ENCODE data around the gene CACNG5.

Gene CACNG5

DNA sequence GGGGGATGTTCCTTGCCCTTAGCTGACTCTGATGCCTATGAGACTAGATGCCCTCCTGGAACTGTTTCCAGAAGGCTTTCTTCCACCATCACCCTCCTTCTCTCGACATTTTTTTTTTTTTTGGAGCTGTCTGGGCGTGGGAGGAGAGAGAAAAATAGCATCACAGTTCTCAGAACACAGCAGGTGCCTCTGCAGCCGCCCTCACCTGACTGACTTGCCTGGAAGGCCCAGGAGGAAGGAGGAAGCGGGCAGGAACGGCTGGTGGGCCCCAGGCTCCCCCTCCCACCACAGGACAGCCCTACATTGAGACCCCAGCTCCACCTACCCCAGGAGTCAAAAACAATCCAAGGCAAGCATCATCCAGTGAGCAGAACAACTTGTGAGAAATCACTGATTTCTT lies 20.3 kb upstream of the CACNG5 start:
- DNase-seq: no peak
- in situ Hi-C loops (cut with HindIII; ENCODE audit: low pct_ligation_motif_present, low pct_unique_long_range_greater_than_20kb, low sequenced_read_pairs): no loop called here

DNA sequence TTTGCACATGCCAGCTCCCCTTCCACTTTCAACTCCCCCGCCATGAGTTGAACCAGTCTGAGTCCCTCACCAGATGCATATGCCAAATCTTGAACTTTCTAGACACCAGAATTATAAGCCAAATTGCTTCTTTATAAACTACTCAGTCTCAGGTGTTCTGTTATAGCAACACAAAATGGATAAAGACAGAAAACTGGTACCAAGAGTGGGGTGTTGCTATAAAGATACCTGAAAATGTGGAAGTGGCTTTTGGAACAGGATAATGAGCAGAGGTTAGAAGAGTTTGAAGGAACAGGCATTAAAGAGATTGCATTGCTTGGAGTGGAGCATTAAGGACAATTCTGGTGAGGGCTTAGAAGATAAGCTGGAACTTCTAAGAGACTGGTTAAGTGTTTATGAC lies 17.2 kb upstream of the CACNG5 start:
- in situ Hi-C loops (cut with HindIII; ENCODE audit: low pct_ligation_motif_present, low pct_unique_long_range_greater_than_20kb, low sequenced_read_pairs): no loop called here
- DNase-seq: no peak

DNA sequence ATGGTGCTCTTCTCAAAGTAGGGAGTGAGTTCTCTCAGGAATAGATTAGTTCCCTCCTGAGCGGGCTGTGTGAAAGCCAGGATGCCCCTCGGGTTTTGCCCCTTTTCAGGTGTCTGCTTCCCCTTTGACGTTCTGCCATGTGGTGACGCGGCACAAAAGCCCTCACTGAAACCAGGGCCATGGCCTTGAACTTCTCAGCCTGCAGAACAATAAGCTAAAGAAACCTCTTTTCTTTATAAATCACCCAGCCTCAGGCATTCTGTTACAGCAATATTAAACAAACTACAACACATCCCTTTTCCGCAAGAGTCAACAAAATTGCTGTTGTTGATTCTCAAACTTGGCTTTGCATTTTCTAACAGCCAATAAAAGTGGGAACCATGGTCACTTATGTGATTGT lies 15.5 kb upstream of the CACNG5 start:
- no peak for DNase-seq
- in situ Hi-C loops (cut with HindIII; ENCODE audit: low pct_ligation_motif_present, low pct_unique_long_range_greater_than_20kb, low sequenced_read_pairs): no loop called here

DNA sequence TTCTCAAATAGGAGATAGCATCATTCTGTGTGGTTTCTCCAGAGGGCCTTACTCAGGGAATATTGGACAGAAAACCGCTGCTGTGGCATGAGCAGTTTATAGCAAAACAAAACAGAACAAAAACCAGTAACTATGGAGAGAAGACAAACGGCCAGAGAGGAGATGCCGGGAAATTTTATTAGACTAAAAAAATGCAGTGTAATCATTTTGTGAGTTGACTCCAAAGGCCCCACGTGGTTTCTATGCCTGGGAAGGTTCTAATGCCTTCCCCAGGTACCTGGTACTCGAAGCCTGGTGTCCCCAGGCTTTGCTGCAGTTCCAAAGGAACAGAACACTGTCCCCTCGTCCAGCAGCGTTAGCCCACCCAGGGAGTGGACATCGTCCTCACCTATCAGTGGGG lies 12.9 kb upstream of the CACNG5 start:
- in situ Hi-C loops (cut with HindIII; ENCODE audit: low pct_ligation_motif_present, low pct_unique_long_range_greater_than_20kb, low sequenced_read_pairs): no loop called here
- no peak for DNase-seq

DNA sequence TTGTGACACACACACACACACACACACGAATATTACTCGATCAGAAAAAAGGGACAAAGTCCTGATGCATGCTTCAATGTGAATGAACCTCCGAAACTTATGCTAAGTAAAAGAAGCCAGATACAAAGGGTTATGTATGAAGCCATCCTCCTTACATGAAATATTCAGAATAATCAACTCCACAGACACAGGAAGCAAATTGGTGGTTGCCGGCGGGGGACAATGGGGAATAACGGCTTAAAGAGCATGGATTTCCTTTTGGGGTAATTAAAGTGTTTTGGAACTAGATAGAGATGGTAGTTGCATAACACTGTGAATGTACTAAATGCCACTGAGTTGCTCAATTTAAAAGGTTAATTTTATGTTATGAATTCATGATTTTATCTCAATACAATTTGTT lies 8.1 kb upstream of the CACNG5 start:
- DNase-seq: no peak
- in situ Hi-C loops (cut with HindIII; ENCODE audit: low pct_ligation_motif_present, low pct_unique_long_range_greater_than_20kb, low sequenced_read_pairs): no loop called here

DNA sequence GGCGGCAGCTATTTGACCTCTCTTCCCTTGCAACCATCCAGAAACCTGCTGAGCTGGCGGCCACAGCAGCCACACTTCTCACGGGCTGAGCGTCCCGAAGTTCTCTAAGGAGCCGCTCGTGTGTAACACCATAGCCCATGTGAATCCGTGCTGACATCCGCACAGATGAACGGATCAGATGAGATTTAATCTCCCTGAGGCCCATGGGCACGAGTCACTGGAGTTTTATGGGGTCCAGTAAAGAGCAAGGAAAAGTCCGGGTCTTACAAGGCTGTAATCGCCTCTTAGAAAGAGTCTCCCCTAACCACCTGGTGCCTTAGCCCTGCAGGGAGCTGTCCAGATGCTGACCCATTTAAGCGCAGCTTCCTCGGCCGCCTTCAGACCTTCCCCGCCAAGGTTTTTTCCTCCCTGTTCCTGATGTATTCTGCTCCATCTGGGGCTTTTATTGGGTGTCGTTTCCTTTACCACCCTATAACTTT lies 5.5 kb upstream of the CACNG5 start:
- peak; percentile 64 for DNase-seq
- in situ Hi-C loops (cut with HindIII; ENCODE audit: low pct_ligation_motif_present, low pct_unique_long_range_greater_than_20kb, low sequenced_read_pairs): no loop called here

DNA sequence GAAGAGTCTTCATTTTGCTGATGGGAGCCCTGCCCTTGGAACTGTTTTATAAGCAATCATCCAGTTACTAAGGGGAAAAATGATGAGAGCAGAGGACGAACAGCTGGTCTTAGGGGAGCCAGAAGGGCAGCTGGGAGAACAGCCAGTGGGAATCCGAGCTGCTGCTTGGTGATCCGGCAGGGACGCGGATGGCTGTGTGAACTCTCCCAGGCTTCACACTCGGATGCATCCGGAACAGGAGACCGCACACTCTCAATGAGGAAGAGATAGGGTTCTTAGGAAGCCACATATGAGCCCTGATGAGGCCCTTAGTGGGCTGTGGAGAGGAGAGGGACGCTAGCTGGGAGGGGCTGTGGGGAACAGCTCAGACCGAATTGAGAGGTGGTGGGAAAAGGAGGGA lies 5.0 kb upstream of the CACNG5 start:
- in situ Hi-C loops (cut with HindIII; ENCODE audit: low pct_ligation_motif_present, low pct_unique_long_range_greater_than_20kb, low sequenced_read_pairs): no loop called here
- no peak for DNase-seq

DNA sequence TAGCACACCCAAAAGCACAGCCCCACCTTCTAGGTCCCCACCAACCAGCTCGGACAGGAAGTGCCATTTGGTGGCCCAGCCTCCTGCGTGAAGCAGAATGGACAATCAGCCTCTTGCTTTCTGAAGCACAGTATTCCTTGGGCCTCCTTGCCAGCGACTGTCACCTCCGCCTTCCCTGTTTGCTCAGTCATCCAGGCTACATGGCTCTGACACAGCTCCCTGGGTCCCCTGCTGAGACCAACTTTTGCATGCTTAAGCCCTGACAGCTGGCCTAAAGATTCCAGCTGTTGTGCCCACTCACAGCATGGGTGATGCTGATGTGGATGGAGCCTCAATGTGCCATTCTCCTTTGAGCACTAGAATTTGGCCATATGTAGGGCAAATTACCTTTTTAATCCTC lies 4.5 kb upstream of the CACNG5 start:
- in situ Hi-C loops (cut with HindIII; ENCODE audit: low pct_ligation_motif_present, low pct_unique_long_range_greater_than_20kb, low sequenced_read_pairs): no loop called here

DNA sequence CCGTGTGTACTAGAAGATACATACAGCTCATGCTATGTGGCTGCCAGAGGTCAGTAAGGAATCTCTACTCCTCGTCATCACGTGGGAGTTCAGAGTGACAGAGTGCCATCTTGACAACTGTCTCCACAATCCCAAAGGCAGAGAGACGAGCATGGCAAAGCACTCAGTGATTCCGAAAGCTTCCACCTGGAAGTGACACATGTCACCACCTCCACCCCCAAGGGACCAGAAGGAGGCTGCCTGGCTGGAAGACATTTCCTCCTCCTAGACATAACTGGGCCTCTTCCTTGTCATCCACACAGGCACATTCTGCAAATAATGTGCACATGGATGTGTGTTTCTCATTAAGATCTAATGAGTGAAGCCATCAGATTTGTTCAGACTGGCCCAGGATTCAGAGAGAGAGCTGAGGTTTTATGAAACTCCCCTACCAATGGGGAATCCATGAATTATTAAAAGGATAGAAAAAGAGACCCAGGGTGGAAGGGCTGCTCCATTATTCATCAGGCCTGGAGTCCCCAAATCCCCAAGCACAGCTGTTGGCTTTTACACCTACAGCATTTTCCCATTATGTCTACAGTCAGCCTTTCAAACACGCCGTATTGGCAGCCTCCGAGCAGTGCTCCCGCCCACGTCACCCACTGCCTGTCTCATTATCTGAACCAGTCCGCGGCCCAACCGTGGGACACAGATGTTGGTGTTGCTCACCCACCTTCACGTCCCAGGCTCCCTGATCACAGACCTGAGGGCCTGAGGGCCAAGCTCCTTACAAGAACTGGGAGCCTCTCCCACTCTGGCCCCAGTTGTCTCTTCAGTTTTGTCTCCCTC lies 3.3 kb upstream of the CACNG5 start:
- in situ Hi-C loops (cut with HindIII; ENCODE audit: low pct_ligation_motif_present, low pct_unique_long_range_greater_than_20kb, low sequenced_read_pairs): no loop called here
- DNase-seq: no peak

More for the DNA sequence above, 4.5 kb upstream of the CACNG5 start:
- DNase-seq: no peak

DNA sequence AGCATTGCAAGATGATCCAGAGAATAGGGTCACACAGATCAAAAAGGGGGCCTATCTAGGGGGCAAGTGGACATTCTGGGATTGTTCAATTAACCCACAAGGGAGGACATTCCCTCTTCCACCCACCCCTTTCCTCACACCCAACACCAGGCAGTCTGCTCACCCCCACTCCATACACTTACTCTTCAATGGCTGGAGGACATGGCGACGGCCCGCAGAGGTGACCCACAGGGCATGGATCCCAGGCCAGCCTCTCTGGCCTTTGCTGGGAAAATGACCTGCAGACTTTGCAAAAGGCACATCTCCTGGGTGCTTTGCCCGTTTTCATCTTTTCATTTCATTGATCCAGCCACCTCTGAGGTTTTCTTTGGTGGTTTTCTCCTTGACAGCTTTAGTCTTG lies 1.7 kb upstream of the CACNG5 start:
- in situ Hi-C loops (cut with HindIII; ENCODE audit: low pct_ligation_motif_present, low pct_unique_long_range_greater_than_20kb, low sequenced_read_pairs): no loop called here
- DNase-seq: no peak

DNA sequence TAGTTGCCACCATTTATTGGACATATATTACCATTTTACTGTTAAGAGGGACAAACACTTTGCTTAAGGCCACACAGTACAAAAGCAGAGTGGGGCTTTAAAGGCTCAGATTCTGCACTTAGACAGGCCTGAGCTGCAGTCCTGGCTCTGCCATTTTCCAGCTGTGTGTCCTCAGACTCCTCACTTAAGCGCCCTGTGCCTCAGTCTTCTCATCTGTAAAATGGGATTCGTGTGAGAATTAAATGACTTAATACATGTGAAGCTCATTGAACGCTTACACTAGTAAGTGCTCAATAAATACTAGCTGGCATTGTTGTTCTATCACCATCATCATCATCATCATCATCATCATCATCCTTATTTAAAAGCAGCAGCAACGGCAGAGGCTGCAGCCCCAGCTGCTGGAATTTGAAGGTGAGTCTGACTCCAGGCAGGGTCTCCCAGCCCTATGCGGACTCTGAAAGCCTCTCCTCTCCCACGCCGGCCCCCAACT lies 445 bp upstream of the CACNG5 start:
- DNase-seq: no peak

DNA sequence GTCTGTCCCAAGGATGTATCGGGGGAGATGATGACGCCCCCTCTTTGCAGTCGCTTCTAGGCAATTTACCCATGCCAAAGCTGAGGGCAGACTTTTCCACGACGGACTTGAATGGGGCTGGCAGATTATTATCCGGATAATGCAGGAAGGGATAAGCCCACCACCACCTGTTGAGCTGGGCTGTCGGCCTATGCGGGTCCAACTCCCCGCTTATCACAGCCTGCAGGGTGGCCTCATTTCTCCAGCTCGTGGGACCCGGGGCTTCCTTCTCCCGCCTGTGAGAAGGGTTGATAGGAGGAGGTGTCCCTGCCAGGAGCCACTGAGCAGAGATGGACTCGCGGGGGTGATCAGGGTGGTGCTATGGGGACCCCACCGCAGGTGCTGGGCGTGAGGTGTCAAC lies 559 bp downstream of the CACNG5 start:
- DNase-seq: no peak
- in situ Hi-C loops (cut with HindIII; ENCODE audit: low pct_ligation_motif_present, low pct_unique_long_range_greater_than_20kb, low sequenced_read_pairs): no loop called here

More for the DNA sequence above, 445 bp upstream of the CACNG5 start:
- in situ Hi-C loops (cut with HindIII; ENCODE audit: low pct_ligation_motif_present, low pct_unique_long_range_greater_than_20kb, low sequenced_read_pairs): no loop called here

DNA sequence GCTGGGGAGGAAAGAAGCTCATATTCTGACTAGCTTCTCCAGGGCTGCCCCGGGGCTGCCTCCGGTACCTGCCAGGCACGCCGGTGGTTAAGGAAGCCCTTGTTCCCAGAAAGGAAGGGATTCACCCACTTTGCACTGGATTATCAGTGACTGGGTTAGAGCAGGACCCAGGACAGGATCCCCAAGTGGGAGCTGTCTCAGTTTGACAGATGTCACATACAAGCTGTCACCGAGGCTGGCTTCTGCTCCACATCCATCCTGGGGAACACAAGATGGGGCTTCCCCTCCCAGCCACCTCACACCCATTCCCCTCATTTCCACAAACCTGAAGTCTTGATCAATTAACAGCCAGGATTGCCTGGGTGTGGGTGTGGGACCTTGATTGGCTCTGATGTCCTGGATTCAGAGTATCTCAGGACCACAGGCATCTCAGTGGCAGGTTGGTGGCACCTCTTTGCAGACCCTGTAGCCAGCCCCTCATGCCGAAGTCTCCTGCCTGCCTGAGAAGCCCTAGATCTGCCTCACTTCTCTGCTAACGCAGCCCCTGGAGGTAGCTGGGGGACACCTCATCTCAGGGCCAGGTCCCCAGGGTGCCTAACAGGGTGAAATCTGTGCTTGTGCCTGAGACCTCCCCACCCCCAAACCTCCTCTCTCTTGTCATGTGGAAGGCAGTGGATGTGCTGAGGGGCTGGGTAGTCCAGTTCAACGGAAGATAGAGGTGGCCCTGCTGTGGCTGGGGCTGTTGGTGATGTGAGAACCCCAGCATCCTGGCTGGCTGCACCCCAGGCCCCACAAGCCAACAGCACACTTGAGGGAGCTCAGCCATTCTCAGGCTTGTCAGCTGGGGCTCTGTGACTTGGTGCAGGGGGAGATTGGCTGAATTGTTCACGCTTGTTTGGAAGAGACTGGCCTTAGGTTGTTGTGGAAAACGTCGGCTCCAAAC lies 1.4 kb downstream of the CACNG5 start:
- no peak for DNase-seq
- in situ Hi-C loops (cut with HindIII; ENCODE audit: low pct_ligation_motif_present, low pct_unique_long_range_greater_than_20kb, low sequenced_read_pairs): no loop called here

DNA sequence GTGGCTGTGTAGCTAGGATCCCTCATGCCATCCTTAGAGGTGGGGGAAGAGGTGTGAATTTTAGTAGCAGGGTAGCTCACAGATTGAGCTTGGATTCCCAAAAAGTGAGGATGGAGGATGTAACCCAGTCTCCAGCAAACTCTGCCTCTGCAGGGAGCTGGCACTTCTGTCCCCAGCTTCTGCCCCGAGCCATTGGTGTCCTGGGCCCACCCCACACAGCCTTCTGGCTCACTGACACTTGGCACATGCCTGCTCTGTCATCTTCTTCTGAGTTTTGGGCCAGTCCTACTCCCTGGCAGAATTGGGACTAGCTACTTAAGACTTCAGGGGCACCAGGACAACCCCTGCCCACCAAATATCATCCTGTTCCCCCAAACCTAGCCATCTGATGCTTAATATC lies 2.3 kb downstream of the CACNG5 start:
- in situ Hi-C loops (cut with HindIII; ENCODE audit: low pct_ligation_motif_present, low pct_unique_long_range_greater_than_20kb, low sequenced_read_pairs): no loop called here
- no peak for DNase-seq

DNA sequence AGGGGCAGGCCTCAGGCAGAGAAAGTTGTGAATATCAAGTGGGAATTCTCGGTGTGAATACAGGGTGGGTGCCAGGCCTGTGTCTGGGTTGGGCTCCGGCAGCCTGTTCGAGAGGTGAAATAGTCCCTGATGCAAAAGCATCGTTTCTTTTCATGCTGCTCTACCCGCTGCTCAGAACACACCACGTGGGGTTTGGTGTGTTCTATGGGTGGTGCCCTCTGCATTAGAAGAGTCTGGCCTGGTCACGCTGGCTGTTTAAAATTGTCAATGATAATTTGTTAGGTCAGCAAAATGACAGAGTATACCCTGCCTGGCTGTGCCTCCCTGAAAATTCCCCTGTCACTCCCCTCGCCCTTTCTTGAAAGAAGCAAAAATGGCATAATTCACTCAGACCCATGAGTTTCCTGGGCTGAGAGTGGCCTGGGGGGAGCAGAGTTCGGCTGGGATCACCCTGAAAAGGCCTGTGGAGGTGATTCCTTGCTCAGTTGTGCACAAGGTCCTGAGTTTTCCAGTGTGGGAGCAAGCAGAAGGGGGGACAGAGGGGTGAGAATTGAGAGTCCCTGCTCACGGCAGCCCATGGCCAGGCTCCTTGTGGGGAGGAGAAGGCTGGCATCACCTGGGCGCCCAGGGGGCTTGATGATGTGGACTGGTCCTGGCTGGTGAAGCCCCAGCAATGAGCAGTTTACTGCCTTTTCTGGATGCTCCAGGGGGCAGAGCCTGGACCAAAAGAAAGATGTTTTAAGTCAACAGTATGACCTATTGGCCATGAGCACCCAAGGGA lies 3.2 kb downstream of the CACNG5 start:
- in situ Hi-C loops (cut with HindIII; ENCODE audit: low pct_ligation_motif_present, low pct_unique_long_range_greater_than_20kb, low sequenced_read_pairs): no loop called here
- no peak for DNase-seq

DNA sequence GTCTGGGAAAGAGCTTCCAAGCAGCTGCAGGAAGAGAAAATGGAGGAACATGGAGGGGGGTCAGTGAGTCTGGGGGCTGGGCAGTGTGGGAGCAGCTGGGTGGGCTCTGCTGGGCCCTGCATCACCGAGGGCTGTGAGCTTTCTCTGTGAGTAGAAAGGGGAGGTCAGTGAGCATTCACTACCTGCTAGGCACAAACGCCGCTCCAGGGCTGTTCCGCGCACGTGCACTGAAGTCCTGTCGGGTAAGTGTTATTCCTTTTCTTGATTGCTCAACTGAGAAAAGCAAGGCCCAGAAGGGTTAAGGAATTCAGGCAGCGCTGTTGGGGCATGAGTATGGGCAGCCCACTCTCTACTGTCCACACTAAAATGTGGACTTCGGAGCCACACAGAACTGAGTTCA lies 4.7 kb downstream of the CACNG5 start:
- in situ Hi-C loops (cut with HindIII; ENCODE audit: low pct_ligation_motif_present, low pct_unique_long_range_greater_than_20kb, low sequenced_read_pairs): no loop called here

DNA sequence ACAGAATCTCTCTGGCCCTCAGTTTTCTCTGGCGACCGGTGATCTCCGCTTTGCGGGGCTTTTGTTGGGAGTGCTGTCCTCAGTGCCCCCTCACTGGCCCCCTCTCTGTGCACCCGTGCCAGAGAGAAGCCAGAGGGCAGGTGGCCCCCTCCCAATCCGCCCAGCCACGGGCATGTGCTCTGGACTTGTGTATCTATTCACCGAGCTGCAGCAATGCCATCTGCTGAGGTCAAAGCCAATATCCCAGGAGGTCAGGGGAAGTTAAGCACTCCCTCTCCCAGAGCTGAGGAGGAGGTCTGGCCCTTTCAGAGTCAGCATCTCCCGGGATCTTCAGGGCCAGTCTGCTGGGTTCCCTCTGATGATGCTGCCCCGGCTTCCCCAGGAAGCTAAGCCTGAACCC lies 5.1 kb downstream of the CACNG5 start:
- no peak for DNase-seq
- in situ Hi-C loops (cut with HindIII; ENCODE audit: low pct_ligation_motif_present, low pct_unique_long_range_greater_than_20kb, low sequenced_read_pairs): no loop called here

More for the DNA sequence above, 4.7 kb downstream of the CACNG5 start:
- DNase-seq: no peak

DNA sequence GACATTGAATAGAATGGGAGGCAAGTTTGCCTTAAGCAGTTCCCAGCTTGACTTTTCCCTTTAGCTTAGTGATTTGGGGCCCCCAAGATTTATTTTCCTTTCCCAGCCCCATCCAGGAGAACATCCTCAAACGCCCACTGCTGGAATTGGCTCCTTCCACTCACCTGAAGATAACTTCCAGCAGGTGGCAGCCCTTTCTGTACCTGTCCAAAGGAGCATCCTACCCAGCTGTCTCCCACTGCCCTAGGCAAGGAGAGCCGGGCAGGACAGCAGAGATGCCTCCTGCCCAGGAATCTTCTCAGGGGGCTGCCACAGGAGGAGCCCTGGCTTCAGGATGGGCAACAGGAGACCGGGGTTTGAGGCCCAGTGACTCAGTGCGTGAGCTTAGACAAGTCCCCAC lies 6.4 kb downstream of the CACNG5 start:
- no peak for DNase-seq
- in situ Hi-C loops (cut with HindIII; ENCODE audit: low pct_ligation_motif_present, low pct_unique_long_range_greater_than_20kb, low sequenced_read_pairs): no loop called here

DNA sequence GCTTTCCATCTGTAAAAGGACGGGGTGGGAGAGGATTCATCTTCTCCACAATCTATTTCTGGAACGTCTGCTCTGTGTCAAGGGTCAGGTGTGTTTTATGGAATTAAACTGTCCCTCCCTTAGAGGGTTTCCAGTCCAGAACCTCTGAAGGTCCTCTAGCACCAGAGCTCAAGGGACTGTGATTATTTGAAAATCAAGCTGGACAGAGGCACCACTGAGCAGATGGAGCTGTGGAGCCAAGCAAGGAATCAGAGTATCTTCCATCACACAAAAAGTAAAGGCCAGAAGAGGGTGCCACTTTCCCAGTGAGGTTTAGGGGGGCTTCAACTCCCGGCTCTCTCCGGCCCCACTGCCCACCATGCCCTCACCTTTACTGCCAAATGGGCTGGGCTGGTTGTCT lies 6.8 kb downstream of the CACNG5 start:
- in situ Hi-C loops (cut with HindIII; ENCODE audit: low pct_ligation_motif_present, low pct_unique_long_range_greater_than_20kb, low sequenced_read_pairs): no loop called here
- DNase-seq: no peak
